PC-9 (cell line): ENCODE data around the gene PTPN13. TPM values are rescaled to one million over a fixed set of nuclear protein-coding genes. Genes with fewer than 3 reads are reported as not detected.

Experiments used
- BruUV-seq: library from RNA; stranded (reverse); fragments of 400-500 nt; replicated peaks from 2 replicates; lab custom pipeline; 2021; lab: Mats Ljungman, UMichigan
- CTCF ChIA-PET: fragments of 300-600 bp; sonication (Branson Sonifier 250); formaldehyde crosslinking; loops from one replicate; lab custom pipeline; 2022; ENCODE audit warnings: antibody characterized with exemption; lab: Charles Lee
- POLR2A ChIA-PET: fragments of 300-600 bp; sonication (Branson Sonifier 250); formaldehyde crosslinking; loops from one replicate; lab custom pipeline; 2022; ENCODE audit warnings: antibody characterized with exemption; ENCODE audit not compliant: unreplicated experiment; lab: Charles Lee
- DNase-seq, 2 experiments: peaks; one replicate each; pipeline versions ENCODE4 v3.0.0 to v3.0.0-alpha.2; 2015 to 2022; ENCODE audit warnings: mixed read lengths in 1 of 2
- H2AFZ ChIP-seq: fragments of 200-600 bp; sonication (generic); 2 replicates; pipeline ENCODE4 v1.8.1; 2017; ENCODE audit warnings: antibody characterized with exemption
- H3F3A ChIP-seq: fragments of 200-600 bp; sonication (generic); 2 replicates; pipeline ENCODE4 v1.8.1; 2017; ENCODE audit warnings: antibody characterized with exemption, mild to moderate bottlenecking, low read depth; ENCODE audit not compliant: insufficient read depth
- H3K27ac ChIP-seq: fragments of 200-600 bp; sonication (generic); 2 replicates; pipeline ENCODE4 v1.6.1; 2016; ENCODE audit warnings: mixed run types
- H3K27me3 ChIP-seq: fragments of 200-600 bp; sonication (generic); 2 replicates; pipeline ENCODE4 v1.6.1; 2016; ENCODE audit warnings: low read depth, mixed run types; ENCODE audit not compliant: insufficient read depth
- H3K36me3 ChIP-seq: fragments of 200-600 bp; sonication (generic); 2 replicates; pipeline ENCODE4 v1.6.1; 2016; ENCODE audit warnings: low read depth, mixed run types
- H3K4me1 ChIP-seq: fragments of 200-600 bp; sonication (generic); replicated peaks from 2 replicates; pipeline ENCODE4 v1.6.1; 2016; ENCODE audit warnings: mixed run types; ENCODE audit not compliant: insufficient read depth
- H3K4me2 ChIP-seq: fragments of 200-600 bp; sonication (generic); 2 replicates; pipeline ENCODE4 v1.6.1; 2017; ENCODE audit warnings: mixed run types
- H3K4me3 ChIP-seq: fragments of 200-600 bp; sonication (generic); 2 replicates; pipeline ENCODE4 v1.6.1; 2016; ENCODE audit warnings: mixed run types
- H3K79me2 ChIP-seq: fragments of 200-600 bp; sonication (generic); 2 replicates; pipeline ENCODE4 v1.6.1; 2017; ENCODE audit warnings: low read depth, mixed run types
- H3K9me2 ChIP-seq: fragments of 200-600 bp; sonication (generic); 2 replicates; pipeline ENCODE4 v1.8.1; 2017; ENCODE audit warnings: mild to moderate bottlenecking; ENCODE audit not compliant: insufficient read depth
- H3K9me3 ChIP-seq: fragments of 200-600 bp; sonication (generic); 2 replicates; pipeline ENCODE4 v1.8.1; 2016; ENCODE audit warnings: low read depth; ENCODE audit not compliant: insufficient read depth
- H4K20me1 ChIP-seq: fragments of 200-600 bp; sonication (generic); 2 replicates; pipeline ENCODE4 v1.8.1; 2017; ENCODE audit not compliant: insufficient read depth
- CTCF ChIP-seq: fragments of 200-600 bp; sonication (generic); conservative IDR thresholded peaks from 2 replicates; pipeline ENCODE4 v1.6.1; 2017; ENCODE audit warnings: mixed run types, antibody characterized with exemption, mild to moderate bottlenecking, moderate library complexity
- EZH2 ChIP-seq: fragments of 200-600 bp; sonication (generic); IDR thresholded peaks from 2 replicates; pipeline ENCODE4 v1.8.0; 2017; ENCODE audit warnings: antibody characterized with exemption, low read depth
- intact Hi-C: fragments of 100-400 bp; cut with micrococcal nuclease; formaldehyde crosslinking; loops from one replicate; pipeline ENCODE4 v1.10.0; 2022; ENCODE audit not compliant: unreplicated experiment
- total RNA-seq: library from RNA; stranded (reverse); gene quantifications from 2 replicates; pipeline ENCODE4 v1.2.3, GENCODE V29; 2021

PTPN13 gene
- total RNA-seq, 1 experiment from 2014 or later: 6.9 TPM

GRCh38 chr4:86564795-86565194, 29.3 kb upstream of the PTPN13 start:
- Histone ChIP-seq H3K9me3 (no peaks in the 10 kb centered on the region), H4K20me1 (no peaks in the 10 kb centered on the region), H3F3A (no peaks in the 10 kb centered on the region), H3K79me2 (no peaks in the 10 kb centered on the region), H3K4me2 (no peak overlapping the region), H3K9me2 (no peaks in the 10 kb centered on the region), H3K27me3 (no peaks in the 10 kb centered on the region), H3K4me3 (no peak overlapping the region), H3K27ac (no peak overlapping the region), H3K4me1 (no peaks in the 10 kb centered on the region), H3K36me3 (no peaks in the 10 kb centered on the region), H2AFZ (no peak overlapping the region)
- DNase-seq: no peak
- BruUV-seq: no TSS peak
- TF ChIP-seq EZH2 (no peak), CTCF (no peak)
- CTCF ChIA-PET: no interaction called here
- intact Hi-C loops: no loop called here
- POLR2A ChIA-PET: interaction anchor here (0.6 kb wide), 1 partner anchor 56 kb away, joined by 3 read pairs; no protein-coding TSS in a partner anchor

GRCh38 chr4:86565651-86566050, 28.5 kb upstream of the PTPN13 start:
- Histone ChIP-seq H3K79me2 (no peaks in the 10 kb centered on the region), H2AFZ (no peak overlapping the region), H3K27me3 (no peaks in the 10 kb centered on the region), H3K36me3 (no peaks in the 10 kb centered on the region), H3K4me2 (no peak overlapping the region), H4K20me1 (no peaks in the 10 kb centered on the region), H3F3A (no peaks in the 10 kb centered on the region), H3K9me3 (no peaks in the 10 kb centered on the region), H3K4me1 (no peaks in the 10 kb centered on the region), H3K4me3 (no peak overlapping the region), H3K9me2 (no peaks in the 10 kb centered on the region), H3K27ac (no peak overlapping the region)
- ChIA-PET CTCF (no interaction called here), POLR2A (no interaction called here)
- no peak for DNase-seq
- TF ChIP-seq CTCF (no peak), EZH2 (no peak)
- intact Hi-C loops: no loop called here
- BruUV-seq: no TSS peak

GRCh38 chr4:86569103-86569870, 24.8 kb upstream of the PTPN13 start:
- POLR2A ChIA-PET: no interaction called here
- no peak overlapping the region for H3K27ac ChIP-seq
- CTCF ChIA-PET: interaction anchor here (0.6 kb wide), 1 partner anchor 1440 kb away, joined by 4 read pairs; no protein-coding TSS in a partner anchor
- H3K4me3 ChIP-seq: no peak overlapping the region
- no peaks in the 10 kb centered on the region for H3K9me2 ChIP-seq
- intact Hi-C loops: no loop called here
- no peak overlapping the region for H3K4me2 ChIP-seq
- H3F3A ChIP-seq: no peaks in the 10 kb centered on the region
- TF ChIP-seq EZH2 (no peak), CTCF (no peak)
- no peaks in the 10 kb centered on the region for H3K79me2 ChIP-seq
- no peak overlapping the region for H2AFZ ChIP-seq
- no peaks in the 10 kb centered on the region for H3K9me3 ChIP-seq
- DNase-seq: no peak
- H4K20me1 ChIP-seq: no peaks in the 10 kb centered on the region
- no peaks in the 10 kb centered on the region for H3K4me1 ChIP-seq
- H3K27me3 ChIP-seq: no peaks in the 10 kb centered on the region
- no TSS peak for BruUV-seq
- no peaks in the 10 kb centered on the region for H3K36me3 ChIP-seq
